HG03103 (cell line): Measurements from ENCODE around the gene LRP6.
"Not testable (repeated sequence)": the region's sequence is repeated elsewhere in the genome, so short reads cannot be mapped to it uniquely, and the experiment has no call there.

Source experiments
- ATAC-seq: cut with Tn5 transposase; IDR thresholded peaks from one replicate; pipeline ENCODE4 v1.9.1; 2021; ENCODE audit warnings: low read depth; ENCODE audit not compliant: unreplicated experiment

The LRP6 gene

DNA sequence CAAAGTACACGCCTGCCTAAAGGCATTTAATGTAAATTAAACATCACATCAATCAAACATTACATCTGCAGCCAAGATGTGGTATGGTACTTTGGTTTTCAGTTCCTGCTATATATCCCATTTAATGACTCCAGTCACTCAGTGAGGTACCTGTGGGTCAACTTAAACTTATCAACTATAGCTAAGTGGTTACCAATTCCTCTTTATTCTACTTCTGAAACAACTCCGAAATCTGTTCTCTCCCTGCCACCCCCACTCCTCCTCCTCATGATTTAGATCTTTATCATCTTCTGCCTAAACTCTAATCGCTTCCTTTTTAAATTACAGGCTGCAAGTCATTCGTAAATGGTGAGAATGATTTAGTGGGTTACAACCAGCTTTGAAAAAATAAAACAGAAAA lies 138.2 kb downstream of the LRP6 start:
- no peak for ATAC-seq

DNA sequence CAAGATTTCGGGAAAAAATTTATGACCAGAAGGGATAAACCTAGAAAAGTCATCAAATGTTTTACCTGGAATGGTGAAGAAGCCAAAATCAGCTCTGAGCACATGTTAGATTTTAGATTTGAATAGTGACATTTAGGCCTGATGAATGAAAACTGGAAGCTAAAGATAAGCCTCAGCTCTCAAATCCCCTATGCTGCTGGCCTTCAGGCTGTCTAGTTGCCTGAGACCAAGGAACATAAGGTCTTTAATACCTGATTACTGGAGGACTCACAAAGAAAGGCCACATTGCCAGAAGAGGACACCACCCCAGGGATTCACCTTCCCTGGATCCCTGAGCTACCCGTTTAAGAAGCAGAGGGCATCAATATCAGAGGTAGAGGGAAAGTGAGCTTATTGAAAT lies 139.5 kb downstream of the LRP6 start:
- ATAC-seq: no peak

DNA sequence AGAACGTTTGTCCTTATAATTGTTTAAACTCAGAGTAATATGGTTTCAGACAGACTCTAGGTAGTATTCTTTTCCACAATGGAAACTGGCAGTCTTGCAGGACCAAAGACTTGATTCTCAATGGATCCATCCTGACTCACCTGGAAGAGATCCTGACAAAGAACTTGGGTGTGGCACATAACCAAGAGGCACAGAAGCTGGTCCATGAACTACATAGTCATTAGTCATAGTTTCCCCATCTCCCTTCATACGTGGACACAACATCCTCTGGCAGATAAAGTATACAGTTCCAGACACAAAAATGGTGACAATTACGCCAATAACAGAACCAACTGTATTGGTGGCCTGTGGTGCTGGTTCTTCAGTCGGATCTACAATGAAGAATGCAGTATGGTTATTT lies 140.3 kb downstream of the LRP6 start:
- no peak for ATAC-seq

DNA sequence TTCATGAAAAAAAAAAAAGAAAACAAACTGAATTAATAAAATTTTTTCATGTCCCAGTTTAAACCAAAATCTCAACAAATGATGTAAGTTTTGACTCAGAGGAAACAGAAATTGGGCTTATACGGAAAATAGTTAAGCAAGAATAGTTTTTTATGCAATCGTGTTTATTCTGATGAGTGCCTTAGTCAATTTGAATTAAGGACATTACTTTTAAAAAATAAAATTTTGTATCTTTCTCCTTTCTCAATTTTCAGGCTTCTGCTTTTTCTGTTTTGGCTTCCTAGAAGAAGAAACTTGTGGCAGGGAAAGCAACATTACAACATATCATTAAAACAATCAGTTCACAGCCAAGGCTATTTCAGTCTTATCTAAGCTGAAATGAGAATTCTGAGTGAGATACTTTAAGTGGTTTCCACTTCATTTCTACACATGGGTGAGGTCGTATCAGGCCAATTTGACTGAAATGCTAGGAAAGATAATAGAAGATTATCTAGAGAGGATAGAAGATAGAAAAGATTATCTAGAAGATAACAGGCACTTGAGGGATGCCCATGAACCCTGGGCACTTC lies 143.7 kb downstream of the LRP6 start:
- ATAC-seq: no peak

DNA sequence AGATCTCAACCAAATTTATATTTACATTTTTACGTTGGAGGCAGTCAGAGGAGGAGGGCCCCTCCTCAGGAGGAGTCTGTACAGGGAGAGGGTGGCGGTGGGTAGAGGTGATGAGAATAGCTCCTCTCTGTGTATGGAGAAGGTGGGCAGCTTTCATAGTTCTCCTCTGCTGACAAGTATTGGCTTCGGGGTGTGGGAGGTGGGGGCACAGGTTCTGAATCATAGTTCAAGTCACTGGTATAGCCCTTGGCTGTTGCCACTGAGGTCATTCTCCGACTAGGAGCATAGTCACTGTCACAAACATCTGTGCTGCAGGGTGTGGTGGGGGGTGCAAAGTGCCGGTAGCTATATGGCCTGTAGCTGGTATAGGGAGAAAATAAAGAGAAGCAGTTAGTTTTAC lies 145.8 kb downstream of the LRP6 start:
- ATAC-seq: no peak

DNA sequence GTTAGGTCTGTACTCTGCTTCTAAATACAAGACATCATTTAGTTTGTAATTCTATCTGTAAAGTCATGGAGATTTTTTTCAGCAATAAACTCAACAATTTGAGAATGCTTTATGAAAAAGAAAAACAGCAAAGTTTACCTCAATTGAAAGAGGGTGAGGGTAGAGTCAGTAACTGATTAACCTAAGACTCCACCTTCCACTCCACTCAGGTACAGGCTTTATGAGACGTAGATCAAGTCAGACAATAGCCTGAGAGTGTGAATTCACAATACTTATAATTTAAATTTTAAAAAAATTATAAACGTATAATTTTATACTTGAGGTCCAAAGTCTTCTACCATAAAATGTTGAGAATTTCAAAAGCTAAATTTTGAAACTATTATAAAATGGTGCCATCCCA lies 150.2 kb downstream of the LRP6 start:
- no peak for ATAC-seq

DNA sequence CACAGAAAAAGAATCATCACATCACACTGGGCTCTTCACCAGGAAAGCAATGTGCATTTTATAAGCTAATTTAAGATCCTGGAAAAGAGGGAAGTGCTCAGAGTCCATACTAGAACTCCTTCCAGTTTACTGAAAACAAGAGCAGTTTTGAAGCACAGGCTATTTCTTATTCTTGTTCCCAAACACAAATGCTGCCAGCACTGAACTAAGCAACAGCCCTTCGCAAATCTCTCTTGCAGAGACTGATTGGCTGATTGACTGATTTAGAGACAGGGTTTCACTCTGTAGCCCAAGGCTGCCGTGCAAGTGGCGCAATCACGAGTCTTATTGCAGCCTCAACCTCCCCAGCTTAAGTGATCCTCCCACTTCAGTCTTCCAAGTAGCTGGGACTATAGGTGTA lies 151.3 kb downstream of the LRP6 start:
- no peak for ATAC-seq

DNA sequence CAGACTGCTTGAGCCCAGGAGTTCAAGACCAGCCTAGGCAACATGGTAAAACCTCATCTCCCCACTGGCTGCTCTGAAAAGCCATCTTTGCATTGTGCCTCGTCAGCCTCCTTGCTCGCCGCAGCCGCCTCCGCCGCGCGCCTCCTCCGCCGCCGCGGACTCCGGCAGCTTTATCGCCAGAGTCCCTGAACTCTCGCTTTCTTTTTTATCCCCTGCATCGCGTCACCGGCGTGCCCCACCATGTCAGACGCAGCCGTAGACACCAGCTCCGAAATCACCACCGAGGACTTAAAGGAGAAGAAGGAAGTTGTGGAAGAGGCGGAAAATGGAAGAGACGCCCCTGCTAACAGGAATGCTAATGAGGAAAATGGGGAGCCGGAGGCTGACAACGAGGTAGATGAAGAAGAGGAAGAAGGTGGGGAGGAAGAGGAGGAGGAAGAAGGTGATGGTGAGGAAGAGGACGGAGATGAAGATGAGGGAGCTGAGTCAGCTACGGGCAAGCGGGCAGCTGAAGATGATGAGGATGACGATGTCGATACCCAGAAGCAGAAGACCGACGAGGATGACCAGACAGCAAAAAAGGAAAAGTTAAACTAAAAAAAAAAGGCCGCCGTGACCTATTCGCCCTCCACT lies 155.8 kb downstream of the LRP6 start:
- not testable (repeated sequence) for ATAC-seq

DNA sequence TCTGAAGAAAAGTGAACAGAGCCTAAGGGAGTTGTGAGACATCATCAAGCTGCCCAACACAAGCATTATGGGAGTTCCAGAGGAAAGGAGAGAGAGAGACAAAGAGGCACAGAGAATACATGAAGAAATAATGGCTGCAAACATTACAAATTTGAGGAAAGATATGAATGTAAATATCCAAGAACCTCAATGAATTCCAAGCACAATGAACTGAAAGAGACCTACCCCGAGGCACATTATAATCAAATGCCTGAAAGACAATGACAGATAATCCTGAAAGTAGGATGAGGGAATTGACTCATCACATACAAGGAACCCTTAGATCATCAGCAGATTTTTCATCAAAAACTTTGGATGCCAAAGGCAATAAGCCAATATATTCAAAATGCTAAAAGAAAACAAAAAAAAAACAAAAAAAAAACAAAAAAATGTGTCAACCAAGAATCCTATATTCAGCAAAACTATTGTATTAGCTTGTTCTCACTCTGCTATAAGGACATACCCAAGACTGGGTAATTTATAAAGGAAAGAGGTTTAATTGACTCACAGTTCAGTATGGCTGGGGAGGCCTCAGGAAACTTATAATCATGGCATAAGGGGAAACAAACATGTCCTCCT lies 158.3 kb downstream of the LRP6 start:
- no peak for ATAC-seq

DNA sequence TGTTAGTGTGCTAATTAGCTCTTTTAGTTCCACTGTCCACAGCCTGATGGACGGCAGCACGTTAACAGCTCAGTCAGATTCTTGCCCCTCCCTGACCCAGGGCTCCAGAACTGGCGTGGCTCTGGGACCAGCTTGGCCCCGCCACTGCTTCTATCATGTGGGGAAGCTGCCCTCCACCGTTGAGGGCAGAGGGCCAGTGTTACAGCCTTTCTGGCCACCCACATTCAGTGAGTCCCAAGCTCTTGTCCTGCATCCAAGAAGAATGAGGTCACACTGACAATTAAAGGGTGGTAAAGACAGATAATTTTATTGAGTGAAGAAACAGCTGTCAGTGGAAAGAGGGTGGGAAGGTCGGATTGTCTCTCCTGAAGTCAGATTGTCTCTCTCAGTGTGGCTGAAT lies 159.2 kb downstream of the LRP6 start:
- no peak for ATAC-seq

DNA sequence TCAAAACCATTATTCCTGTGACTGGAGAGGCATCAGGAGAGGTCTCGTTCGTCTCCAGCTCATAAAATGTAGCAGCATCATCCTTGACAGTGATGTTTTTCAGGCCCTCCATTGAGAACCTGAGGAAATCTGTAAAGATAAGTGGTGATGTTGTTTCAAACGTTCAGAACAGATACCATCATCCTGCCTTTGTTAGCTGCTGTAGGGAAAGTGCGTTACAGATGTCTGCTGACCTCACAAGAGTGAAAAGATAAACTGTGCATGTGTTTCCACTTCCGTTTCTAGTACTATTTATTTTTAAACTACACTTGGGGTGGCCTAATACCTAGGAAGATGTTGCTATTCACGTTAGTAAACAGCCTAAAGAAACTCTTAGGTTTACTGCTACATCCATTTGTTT lies 167.7 kb downstream of the LRP6 start:
- ATAC-seq: no peak

DNA sequence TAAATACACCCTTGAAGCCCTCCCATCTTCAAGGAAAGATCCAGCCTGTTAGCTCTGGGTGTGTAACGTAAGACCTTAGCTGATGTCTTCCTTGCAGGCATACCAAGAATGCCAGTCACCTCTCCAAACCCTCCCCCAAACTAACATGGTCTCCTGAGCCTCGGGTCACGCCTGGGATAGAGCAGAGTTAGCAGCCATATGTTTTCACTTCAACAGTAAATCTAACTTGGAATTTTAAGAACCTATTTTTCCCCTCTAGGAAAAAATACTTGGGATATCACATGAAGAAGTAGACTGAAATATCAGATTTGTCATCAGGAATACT lies 168.2 kb downstream of the LRP6 start:
- ATAC-seq: no peak

DNA sequence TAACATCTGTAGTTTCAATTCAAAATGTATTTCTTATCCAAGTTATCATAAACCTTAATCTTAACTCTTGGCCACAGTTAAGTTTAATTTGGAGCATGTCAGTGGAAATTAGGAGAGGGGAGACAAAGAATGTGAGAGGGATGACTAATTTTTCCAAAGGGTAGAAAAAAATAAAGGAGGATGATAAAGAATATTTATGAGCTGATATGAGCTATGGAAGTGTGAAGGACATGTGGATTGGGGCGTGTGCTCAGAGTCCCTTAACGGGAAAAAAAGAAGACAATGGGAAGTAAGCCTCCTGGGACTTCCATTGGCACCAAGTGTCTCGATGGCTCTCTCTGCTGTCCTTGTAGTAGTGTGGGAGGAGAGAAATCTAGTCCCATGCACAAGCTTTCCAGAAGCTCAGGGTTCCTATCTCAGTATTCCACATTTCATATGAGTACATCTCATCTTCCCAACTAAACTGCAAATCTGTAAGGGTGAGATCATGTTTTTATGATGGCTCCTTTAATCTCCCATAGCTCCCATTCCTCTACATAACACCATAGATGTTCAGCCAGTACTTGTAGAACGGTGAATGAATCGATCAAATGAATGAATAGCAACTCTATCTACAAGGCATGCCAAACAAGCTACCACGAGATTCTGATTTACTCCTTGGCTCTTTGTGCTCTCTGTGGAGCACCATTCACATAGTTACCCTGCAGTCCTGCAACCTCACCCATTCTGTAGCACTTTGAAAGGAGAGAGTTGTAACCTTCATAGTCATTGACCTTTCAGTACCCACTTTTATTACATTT lies 168.8 kb downstream of the LRP6 start:
- no peak for ATAC-seq

DNA sequence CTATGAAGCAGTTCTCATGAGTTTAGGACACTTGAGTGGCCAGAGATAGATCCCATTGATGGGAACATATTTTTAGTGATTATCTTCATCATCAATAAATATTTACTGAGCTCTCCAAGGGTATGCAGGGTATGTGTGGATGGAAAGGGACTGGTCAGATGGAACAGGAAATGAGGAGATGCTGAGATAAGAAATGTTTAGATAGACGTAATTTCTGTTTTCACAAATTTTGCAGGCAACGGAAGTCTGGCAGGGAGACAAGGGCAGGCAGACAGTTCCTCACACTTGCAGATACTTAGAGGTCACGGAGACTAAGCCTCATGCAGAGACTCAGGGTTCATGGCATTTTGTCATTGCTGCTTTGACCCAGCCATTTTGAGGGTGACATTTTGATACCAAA lies 171.8 kb downstream of the LRP6 start:
- ATAC-seq: no peak

DNA sequence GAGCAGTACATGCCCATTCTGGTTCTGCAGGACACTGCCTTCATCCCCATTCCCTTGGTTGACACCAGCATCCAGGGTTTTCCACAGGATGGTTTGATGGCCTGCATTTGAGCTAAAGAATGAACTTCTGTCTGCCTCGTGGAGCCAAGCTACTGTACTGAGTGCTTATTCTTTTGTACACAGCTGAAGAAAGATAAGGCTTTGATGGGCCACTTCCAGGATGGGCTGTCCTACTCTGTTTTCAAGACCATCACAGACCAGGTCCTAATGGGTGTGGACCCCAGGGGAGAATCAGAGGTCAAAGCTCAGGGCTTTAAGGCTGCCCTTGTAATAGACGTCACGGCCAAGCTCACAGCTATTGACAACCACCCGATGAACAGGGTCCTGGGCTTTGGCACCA lies 172.4 kb downstream of the LRP6 start:
- ATAC-seq: no peak

DNA sequence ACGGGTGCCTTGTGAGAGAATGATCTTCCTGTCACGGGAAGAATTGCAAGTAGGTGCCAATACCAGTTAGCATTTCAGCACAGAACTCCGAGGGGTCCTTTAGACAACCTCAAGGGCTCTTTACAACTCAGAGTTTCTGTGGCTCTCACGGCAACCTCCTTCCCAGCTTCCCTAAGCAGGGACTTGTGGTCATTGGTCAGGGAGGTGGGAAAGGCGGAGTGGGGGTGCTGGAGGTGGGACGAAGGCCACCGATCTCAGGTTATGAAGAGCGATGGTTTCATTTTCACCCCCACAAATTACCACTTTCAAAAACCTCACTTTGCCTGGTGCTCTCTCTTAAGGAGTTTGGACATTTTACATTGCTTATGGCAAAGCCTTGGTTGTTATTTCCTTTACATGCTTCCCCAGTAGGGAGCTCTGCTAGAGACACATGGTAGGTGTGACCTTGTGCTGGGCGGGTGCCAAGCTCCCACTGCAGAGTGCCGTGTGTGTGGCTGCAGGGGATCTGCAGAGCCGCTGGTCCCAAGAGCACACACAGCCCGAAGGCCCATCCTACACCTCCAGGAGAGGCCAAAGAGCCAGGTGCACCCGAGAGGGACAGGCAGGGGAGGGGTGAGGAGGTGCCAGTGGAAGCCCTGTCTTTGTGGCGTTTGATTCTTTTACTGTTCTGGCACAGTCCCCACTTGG lies 174.7 kb downstream of the LRP6 start:
- ATAC-seq: no peak

DNA sequence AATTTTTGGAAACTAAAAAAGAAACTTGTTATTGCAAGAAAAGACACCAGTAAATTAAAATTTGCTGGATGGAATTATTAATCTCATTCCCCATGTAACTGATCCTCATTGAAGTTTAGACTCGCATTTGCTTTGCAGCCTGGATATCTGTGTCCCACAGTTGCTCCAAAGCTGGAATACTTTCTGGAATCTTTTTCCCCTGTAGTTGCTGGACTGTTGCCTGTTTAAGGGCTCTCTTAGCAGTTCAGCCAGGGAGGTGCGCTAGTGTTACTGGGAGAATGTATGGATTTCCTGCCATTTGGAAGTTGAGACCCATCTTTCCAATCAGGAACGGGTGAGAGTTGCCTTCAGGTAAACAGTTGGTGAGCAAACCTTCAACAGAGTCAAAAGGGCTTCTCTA lies 175.8 kb downstream of the LRP6 start:
- ATAC-seq: no peak

DNA sequence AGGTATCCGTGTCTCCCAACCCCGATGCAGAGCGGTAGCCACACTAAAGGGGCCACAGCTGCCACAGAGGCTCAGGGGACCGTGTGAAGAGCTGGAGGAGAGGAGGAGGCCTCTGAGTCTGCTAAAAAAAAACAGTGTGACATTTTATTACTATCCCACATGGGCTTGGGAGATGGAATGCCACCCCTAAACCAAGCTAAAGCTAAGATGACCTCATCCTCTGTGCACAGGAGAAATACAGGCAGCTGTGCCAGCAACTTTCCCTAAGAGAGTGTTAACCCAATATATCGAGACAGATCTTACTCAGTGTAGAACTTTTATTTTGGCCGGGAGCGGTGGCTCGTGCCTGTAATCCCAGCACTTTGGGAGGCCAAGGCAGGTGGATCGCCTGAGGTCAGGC lies 178.1 kb downstream of the LRP6 start:
- no peak for ATAC-seq

DNA sequence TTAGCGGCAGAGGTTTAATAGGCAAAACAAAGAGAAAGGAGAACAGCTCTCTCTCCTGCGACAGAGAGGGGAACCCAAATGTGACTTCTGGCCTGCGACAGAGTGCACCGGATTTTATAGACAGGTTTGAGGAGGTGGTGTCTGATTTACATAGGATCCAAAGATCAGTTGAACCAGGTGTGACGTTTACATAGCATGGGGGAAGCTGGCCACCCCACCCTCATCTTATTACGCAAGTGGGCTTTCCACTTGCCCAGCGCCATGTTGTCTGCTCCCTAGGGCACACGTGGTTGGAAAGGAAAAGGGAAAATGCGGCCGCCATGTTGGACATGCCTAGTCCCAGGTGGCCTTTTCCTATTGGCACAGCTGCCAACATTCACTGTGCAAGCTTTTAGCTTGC lies 178.7 kb downstream of the LRP6 start:
- no peak for ATAC-seq

DNA sequence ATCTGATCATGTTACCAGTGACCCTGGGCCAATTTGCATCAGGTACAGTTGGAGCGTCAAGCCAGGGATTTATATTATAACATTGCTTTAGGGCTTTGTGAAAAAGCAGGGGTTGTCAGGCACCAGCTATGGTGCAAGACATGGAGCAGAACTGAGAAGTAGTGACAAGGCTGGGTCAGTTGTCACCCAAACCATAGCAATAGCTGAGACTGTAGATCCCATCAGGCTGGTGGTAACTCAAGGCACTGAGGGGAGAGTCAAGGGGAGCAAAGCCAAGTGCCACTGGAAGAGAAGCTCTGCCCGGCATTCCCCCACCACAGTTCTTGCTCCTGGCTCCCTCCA lies 179.2 kb downstream of the LRP6 start:
- no peak for ATAC-seq

DNA sequence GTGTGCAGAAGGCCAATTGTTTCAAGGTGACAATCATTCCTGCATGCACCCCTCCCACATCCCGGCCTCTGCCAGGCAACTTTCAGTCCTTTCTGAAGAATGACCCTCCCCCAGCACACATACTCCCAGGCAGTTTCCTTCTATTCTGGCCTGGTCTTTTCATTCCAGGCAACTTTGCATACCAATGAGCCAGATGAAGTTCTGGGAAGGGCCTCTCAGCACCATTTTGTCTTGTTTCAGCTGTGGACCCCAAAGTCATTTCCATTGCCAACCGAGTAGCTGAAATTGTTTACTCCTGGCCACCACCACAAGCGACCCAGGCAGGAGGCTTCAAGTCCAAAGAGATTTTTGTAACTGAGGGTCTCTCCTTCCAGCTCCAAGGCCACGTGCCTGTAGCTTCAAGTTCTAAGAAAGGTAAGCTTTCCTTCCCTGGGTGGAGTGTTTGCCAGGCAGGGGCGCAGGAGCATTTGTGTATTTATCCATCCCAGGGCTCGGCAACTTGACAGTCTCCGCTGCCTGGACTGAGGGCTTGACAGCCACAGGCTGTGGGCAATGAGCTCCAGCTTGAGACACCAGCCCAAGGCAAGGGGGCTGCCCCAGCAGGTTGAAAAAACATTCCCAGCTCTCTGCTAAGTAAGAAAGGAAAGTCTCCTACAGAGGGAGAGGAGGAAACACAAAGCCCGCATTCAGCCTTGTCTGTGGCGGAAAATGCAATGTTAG lies 179.7 kb downstream of the LRP6 start:
- ATAC-seq: no peak
